A673 (cell line): ENCODE measurements around the gene CLCNKA.

Source experiments
- EZH2 ChIP-seq: fragments of 200-600 bp; sonication (generic); IDR thresholded peaks from 2 replicates; pipeline ENCODE4 v1.6.1; 2017; ENCODE audit warnings: borderline replicate concordance, low read depth, mild to moderate bottlenecking, mixed read lengths, antibody characterized with exemption, low read length; ENCODE audit not compliant: poor library complexity, severe bottlenecking
- TF ChIP-seq, protein P1 (sequence below): fragments of 300-800, 200-600 bp; sonication (generic); conservative IDR thresholded peaks from 2 replicates; pipeline ENCODE4 v1.5.1; 2017; ENCODE audit warnings: low read depth, mild to moderate bottlenecking, antibody characterized with exemption, low read length, moderate library complexity, mixed read lengths

- TF ChIP-seq EZH2, result no peak
- TF ChIP-seq, protein P1, sequence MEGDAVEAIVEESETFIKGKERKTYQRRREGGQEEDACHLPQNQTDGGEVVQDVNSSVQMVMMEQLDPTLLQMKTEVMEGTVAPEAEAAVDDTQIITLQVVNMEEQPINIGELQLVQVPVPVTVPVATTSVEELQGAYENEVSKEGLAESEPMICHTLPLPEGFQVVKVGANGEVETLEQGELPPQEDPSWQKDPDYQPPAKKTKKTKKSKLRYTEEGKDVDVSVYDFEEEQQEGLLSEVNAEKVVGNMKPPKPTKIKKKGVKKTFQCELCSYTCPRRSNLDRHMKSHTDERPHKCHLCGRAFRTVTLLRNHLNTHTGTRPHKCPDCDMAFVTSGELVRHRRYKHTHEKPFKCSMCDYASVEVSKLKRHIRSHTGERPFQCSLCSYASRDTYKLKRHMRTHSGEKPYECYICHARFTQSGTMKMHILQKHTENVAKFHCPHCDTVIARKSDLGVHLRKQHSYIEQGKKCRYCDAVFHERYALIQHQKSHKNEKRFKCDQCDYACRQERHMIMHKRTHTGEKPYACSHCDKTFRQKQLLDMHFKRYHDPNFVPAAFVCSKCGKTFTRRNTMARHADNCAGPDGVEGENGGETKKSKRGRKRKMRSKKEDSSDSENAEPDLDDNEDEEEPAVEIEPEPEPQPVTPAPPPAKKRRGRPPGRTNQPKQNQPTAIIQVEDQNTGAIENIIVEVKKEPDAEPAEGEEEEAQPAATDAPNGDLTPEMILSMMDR, result no peak
Measured at GRCh38 chr1:16031551-16031950, 9.7 kb downstream of the CLCNKA start.
